GM10266 (cell line): Measurements from ENCODE around the gene PRELP.

Experiments
- DNase-seq: peaks from one replicate; pipeline ENCODE4 v3.0.0; 2012; ENCODE audit errors: extremely low spot score
- TF ChIP-seq, protein P1 (sequence below): IDR thresholded peaks from 2 replicates; pipeline ENCODE4 v1.5.1; 2012; ENCODE audit warnings: mild to moderate bottlenecking, low read depth; ENCODE audit not compliant: control insufficient read depth, insufficient read depth; ENCODE audit errors: missing control alignments

PRELP gene

GRCh38 chr1:203538726-203539125 lies 63.1 kb downstream of the PRELP start:
- TF ChIP-seq, protein P1, sequence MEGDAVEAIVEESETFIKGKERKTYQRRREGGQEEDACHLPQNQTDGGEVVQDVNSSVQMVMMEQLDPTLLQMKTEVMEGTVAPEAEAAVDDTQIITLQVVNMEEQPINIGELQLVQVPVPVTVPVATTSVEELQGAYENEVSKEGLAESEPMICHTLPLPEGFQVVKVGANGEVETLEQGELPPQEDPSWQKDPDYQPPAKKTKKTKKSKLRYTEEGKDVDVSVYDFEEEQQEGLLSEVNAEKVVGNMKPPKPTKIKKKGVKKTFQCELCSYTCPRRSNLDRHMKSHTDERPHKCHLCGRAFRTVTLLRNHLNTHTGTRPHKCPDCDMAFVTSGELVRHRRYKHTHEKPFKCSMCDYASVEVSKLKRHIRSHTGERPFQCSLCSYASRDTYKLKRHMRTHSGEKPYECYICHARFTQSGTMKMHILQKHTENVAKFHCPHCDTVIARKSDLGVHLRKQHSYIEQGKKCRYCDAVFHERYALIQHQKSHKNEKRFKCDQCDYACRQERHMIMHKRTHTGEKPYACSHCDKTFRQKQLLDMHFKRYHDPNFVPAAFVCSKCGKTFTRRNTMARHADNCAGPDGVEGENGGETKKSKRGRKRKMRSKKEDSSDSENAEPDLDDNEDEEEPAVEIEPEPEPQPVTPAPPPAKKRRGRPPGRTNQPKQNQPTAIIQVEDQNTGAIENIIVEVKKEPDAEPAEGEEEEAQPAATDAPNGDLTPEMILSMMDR = no peak
- DNase-seq = no peak

GRCh38 chr1:203539831-203540546 lies 64.4 kb downstream of the PRELP start:
- TF ChIP-seq, protein P1 = no peak
- no peak for DNase-seq
